ENCODE data around the gene PRR15L. TPM values are rescaled to one million over a fixed set of nuclear protein-coding genes. Genes with fewer than 3 reads are reported as not detected.

PRR15L gene
- total and polyA plus RNA-seq, 2 of the 8 experiments (the other 6 are each of a cell fraction or from before 2014, with no cell fraction given), result 0.26 to 1.1 TPM

- TF ChIP-seq GABPA (IDR thresholded peaks at IDR 0.05; ENCODE audit: borderline replicate concordance, insufficient read depth, low read length) (no peak), SIN3A (conservative IDR thresholded peaks at IDR 0.05 in 1 of 2, IDR thresholded peaks at IDR 0.05 in 1 of 2; ENCODE audit: low read depth in 1 of 2, low read length in 2 of 2) (peak in 1 of 2 experiments; percentile 47; a peak in 1 of 4 replicates), JUND (IDR thresholded peaks at IDR 0.05; ENCODE audit: low read length) (no peak), NRF1 (IDR thresholded peaks at IDR 0.05; ENCODE audit: low read depth, low read length) (no peak), JUN (IDR thresholded peaks at IDR 0.05; ENCODE audit: low read depth, low read length) (no peak), SIX5 (IDR thresholded peaks at IDR 0.05; ENCODE audit: low read depth, low read length) (no peak), TAF1 (IDR thresholded peaks at IDR 0.05; ENCODE audit: low read depth, low read length) (no peak), EGR1 (IDR thresholded peaks at IDR 0.05; ENCODE audit: borderline replicate concordance, low read depth, low read length) (0 out of 2 replicates have a peak, but pooled peaks have one; percentile 8), CHD2 (IDR thresholded peaks at IDR 0.05; ENCODE audit: low read length) (no peak), ASH2L (IDR thresholded peaks at IDR 0.05; ENCODE audit: low read length) (no peak), CBX5 (IDR thresholded peaks at IDR 0.05; ENCODE audit: low read depth, low read length) (no peak), HDAC2 (IDR thresholded peaks at IDR 0.05; ENCODE audit: borderline replicate concordance in 1 of 2, low read depth in 2 of 2, low read length in 2 of 2) (peak in 1 of 2 experiments; percentile 96; a peak in 2 of 4 replicates), CTCF (IDR thresholded peaks at IDR 0.05; ENCODE audit: control extremely low read depth in 1 of 3, insufficient read depth in 1 of 3, low read depth in 1 of 3, low read length in 3 of 3) (no peak), TCF12 (IDR thresholded peaks at IDR 0.05; ENCODE audit: low read depth, low read length) (0 out of 2 replicates have a peak, but pooled peaks have one; percentile 73), HDAC6 (IDR thresholded peaks at IDR 0.05; ENCODE audit: low read depth, low read length) (no peak), SIRT6 (IDR thresholded peaks at IDR 0.05; ENCODE audit: low read length) (no peak), RFX5 (IDR thresholded peaks at IDR 0.05; ENCODE audit: borderline replicate concordance, low read depth, low read length) (no peak), ZNF274 (IDR thresholded peaks at IDR 0.05; ENCODE audit: borderline replicate concordance, extremely low read depth, low read length) (no peak), RAD21 (IDR thresholded peaks at IDR 0.05 in 1 of 2, conservative IDR thresholded peaks at IDR 0.05 in 1 of 2; ENCODE audit: low read depth in 2 of 2, low read length in 2 of 2) (no peak), PHF8 (conservative IDR thresholded peaks at IDR 0.05; ENCODE audit: low read depth, low read length) (no peak), SP1 (IDR thresholded peaks at IDR 0.05; ENCODE audit: low read depth, low read length) (peak; percentile 60; the same call in 1 of the 2 replicates), BACH1 (IDR thresholded peaks at IDR 0.05; ENCODE audit: low read length) (0 out of 2 replicates have a peak, but pooled peaks have one; percentile 15)
Observed at GRCh38 chr17:47902039-47902744, 55.5 kb downstream of the PRR15L start (continued).

All from H1 (cell line).